HepG2 (cell line): ENCODE data around the gene RANBP3. TPM values are rescaled to one million over a fixed set of nuclear protein-coding genes. Genes with fewer than 3 reads are reported as not detected.

ENCODE experiments used
- AHR ChIP-seq: IDR thresholded peaks from 2 replicates; pipeline ENCODE4 v1.6.1; 2018; ENCODE audit warnings: missing genetic modification reagents, missing compliant biosample characterization
- HDAC1 ChIP-seq: sonication (generic); formaldehyde crosslinking; IDR thresholded peaks from 2 replicates; pipeline ENCODE4 v1.5.1; 2020; ENCODE audit warnings: mild to moderate bottlenecking, missing genetic modification reagents
- NFAT5 ChIP-seq: sonication (generic); formaldehyde crosslinking; IDR thresholded peaks from 2 replicates; pipeline ENCODE4 v1.4.0; 2020; ENCODE audit warnings: missing genetic modification reagents
- PATZ1 ChIP-seq: sonication (generic); formaldehyde crosslinking; IDR thresholded peaks from 2 replicates; pipeline ENCODE4 v1.4.0; 2020; ENCODE audit warnings: missing genetic modification reagents
- RFXAP ChIP-seq: sonication (generic); formaldehyde crosslinking; IDR thresholded peaks from 2 replicates; pipeline ENCODE4 v1.4.0; 2020; ENCODE audit warnings: missing genetic modification reagents, borderline replicate concordance
- SMAD1 ChIP-seq: sonication (generic); formaldehyde crosslinking; IDR thresholded peaks from 2 replicates; pipeline ENCODE4 v1.4.0; 2020; ENCODE audit warnings: missing genetic modification reagents, low read depth, mild to moderate bottlenecking, borderline replicate concordance
- TBX3 ChIP-seq: fragments of 450-650 bp; IDR thresholded peaks from 2 replicates; pipeline ENCODE4 v1.6.1; 2017; ENCODE audit warnings: antibody characterized with exemption, mild to moderate bottlenecking, inconsistent platforms, borderline replicate concordance
- ZBTB40 ChIP-seq, 2 experiments: fragments of 450-650 bp in 1 of 2; sonication (generic) in 1 of 2; formaldehyde crosslinking in 1 of 2; IDR thresholded peaks; 2 replicates each; pipeline versions ENCODE4 v1.6.1 to v1.8.0; 2016 to 2022; ENCODE audit warnings: antibody characterized with exemption in 1 of 2, mild to moderate bottlenecking in 1 of 2, missing genetic modification reagents in 1 of 2
- ZC3H4 ChIP-seq: sonication (generic); formaldehyde crosslinking; IDR thresholded peaks from 2 replicates; pipeline ENCODE4 v1.4.0; 2020; ENCODE audit warnings: missing genetic modification reagents, borderline replicate concordance
- ZFP37 ChIP-seq: sonication (generic); formaldehyde crosslinking; IDR thresholded peaks from 2 replicates; pipeline ENCODE4 v1.4.0; 2020; ENCODE audit warnings: missing genetic modification reagents, borderline replicate concordance
- ZIK1 ChIP-seq: sonication (generic); formaldehyde crosslinking; IDR thresholded peaks from 2 replicates; pipeline ENCODE4 v1.5.0; 2020; ENCODE audit warnings: mild to moderate bottlenecking, low read depth, missing genetic modification reagents, borderline replicate concordance
- ZNF230 ChIP-seq: sonication (generic); formaldehyde crosslinking; IDR thresholded peaks from 2 replicates; pipeline ENCODE4 v1.4.0; 2020; ENCODE audit warnings: mild to moderate bottlenecking, missing genetic modification reagents
- ZSCAN9 ChIP-seq: IDR thresholded peaks from 2 replicates; pipeline ENCODE4 v1.6.1; 2016; ENCODE audit warnings: borderline replicate concordance
- polyA plus RNA-seq, 8 experiments: library from polyadenylated mRNA; depleted of rRNA in 3 of 8; stranded (reverse) in 7 of 8; unstranded in 1 of 8; fragments of >200 nt; fragmentation: Illumina TruSeq in 4 of 8; extraction: Trizol in 4 of 8; gene quantifications; 2 replicates each; pipeline versions ENCODE4 v1.2.1 to v1.2.3, GENCODE V29; 2011 to 2016; ENCODE audit warnings: low read depth in 4 of 8, missing spikeins in 1 of 8, mixed read lengths in 1 of 8; ENCODE audit not compliant: insufficient read depth in 1 of 8
- total RNA-seq, 5 experiments: library from RNA; depleted of rRNA; stranded (reverse); fragments of >200 nt; fragmentation: Illumina TruSeq; extraction: Trizol; gene quantifications; 2 replicates each; pipeline ENCODE4 v1.2.3, GENCODE V29; 2016; ENCODE audit warnings: low read depth in 1 of 5

Gene RANBP3
- total and polyA plus RNA-seq, 2 of the 13 experiments (the other 11 are each of a cell fraction or from before 2014, with no cell fraction given): 39.5 to 149 TPM

GRCh38 chr19:5880604-5881078, 97.3 kb downstream of the RANBP3 start (continued):
- TF ChIP-seq PATZ1 (CRISPR knock-in tag) (peak; percentile 93), NFAT5 (no peak), ZIK1 (CRISPR knock-in tag) (no peak), ZFP37 (peak; percentile 46; the same call in 1 of the 2 replicates), ZNF230 (CRISPR knock-in tag) (no peak), ZC3H4 (CRISPR knock-in tag) (no peak), ZSCAN9 (CRISPR knock-in tag) (0 out of 2 replicates have a peak, but pooled peaks have one; percentile 34), RFXAP (CRISPR knock-in tag) (peak; percentile 44; the same call in 1 of the 2 replicates), AHR (CRISPR knock-in tag) (no peak), ZBTB40 (IDR thresholded peaks at IDR 0.05) (no peak), ZBTB40 (CRISPR knock-in tag; IDR thresholded peaks at IDR 0.05) (peak; percentile 19; the same call in 1 of the 2 replicates), SMAD1 (CRISPR knock-in tag) (no peak), HDAC1 (peak; percentile 89), TBX3 (peak; percentile 75)
